Transverse colon (tissue), 4 donors: Measurements from ENCODE around the gene METTL24. TPM values are rescaled to one million over a fixed set of nuclear protein-coding genes. Genes with fewer than 3 reads are reported as not detected.

Experiments used
- DNase-seq: peaks from one replicate; pipeline ENCODE4 v3.0.0-alpha.2; 2019
- H3K27ac ChIP-seq, 4 donors: fragments of 200-600 bp; sonication (generic); 2 replicates each; pipeline ENCODE4 v1.5.1; 2016 to 2018; ENCODE audit warnings: inconsistent platforms in 4 of 4
- H3K27me3 ChIP-seq: fragments of 200-600 bp; sonication (generic); 2 replicates; pipeline ENCODE4 v1.5.1; 2017; ENCODE audit warnings: inconsistent platforms
- H3K36me3 ChIP-seq, 4 donors: fragments of 200-600 bp; sonication (generic); 2 replicates each; pipeline ENCODE4 v1.5.1; 2017 to 2019; ENCODE audit warnings: inconsistent platforms in 4 of 4
- H3K4me1 ChIP-seq, 4 donors: fragments of 200-600 bp; sonication (generic); 2 replicates each; pipeline ENCODE4 v1.5.1; 2017 to 2020; ENCODE audit warnings: inconsistent platforms in 4 of 4
- H3K4me3 ChIP-seq, 4 donors: fragments of 200-600 bp; sonication (generic); 1 replicate in 1 of 4; 2 replicates in 3 of 4; pipeline versions ENCODE4 v1.5.1 to v1.6.1; 2017 to 2019; ENCODE audit warnings: inconsistent platforms in 4 of 4
- H3K9me3 ChIP-seq, 2 donors: fragments of 200-600 bp; sonication (generic); 2 replicates each; pipeline ENCODE4 v1.5.1; 2017 to 2019; ENCODE audit warnings: inconsistent platforms in 2 of 2
- CTCF ChIP-seq, 5 experiments: fragments of 200-600 bp in 3 of 5; fragments of 450-650 bp in 2 of 5; sonication (generic) in 3 of 5; IDR thresholded peaks; 1 replicate in 2 of 5; 2 replicates in 3 of 5; pipeline ENCODE4 v1.5.1; 2016 to 2017; ENCODE audit warnings: antibody characterized with exemption in 5 of 5, inconsistent platforms in 3 of 5, mild to moderate bottlenecking in 2 of 5, moderate library complexity in 1 of 5
- EP300 ChIP-seq: sonication (generic); formaldehyde crosslinking; IDR thresholded peaks from one replicate; pipeline ENCODE4 v1.6.1; 2017; ENCODE audit warnings: antibody characterized with exemption, low read depth
- POLR2A ChIP-seq: fragments of 450-650 bp; IDR thresholded peaks from one replicate; pipeline ENCODE4 v1.6.1; 2016; ENCODE audit warnings: antibody characterized with exemption, mild to moderate bottlenecking, moderate library complexity
- POLR2AphosphoS5 ChIP-seq, 3 donors: sonication (generic); formaldehyde crosslinking; IDR thresholded peaks; one replicate each; pipeline ENCODE4 v1.6.1; 2016; ENCODE audit warnings: antibody characterized with exemption in 3 of 3
- WGBS, 2 donors: methylation state at CpG; one replicate each; pipeline ENCODE4 v1.1.5; 2018; ENCODE audit warnings: low coverage in 1 of 2; 5-methylcytosine and 5-hydroxymethylcytosine counted together
- in situ Hi-C, 4 donors: fragments of 200-750 bp; cut with MboI; loops; one replicate each; pipeline versions ENCODE4 v1.15.0 to v1.15.1; 2017; ENCODE audit warnings: low sequenced_read_pairs in 3 of 4, low pct_ligation_motif_present in 1 of 4, low pct_unique_long_range_greater_than_20kb in 1 of 4
- intact Hi-C: fragments of 100-400 bp; cut with DNase I; formaldehyde crosslinking; loops from one replicate; pipeline ENCODE4 v1.15.1; 2023; ENCODE audit warnings: low total_unique reads
- total RNA-seq, 4 donors: library from RNA; depleted of rRNA; stranded (reverse); fragments of >200 nt; gene quantifications; one replicate each; pipeline ENCODE4 v1.1.0, GENCODE V29; 2016

The METTL24 gene
- total RNA-seq, 4 donors from 2014 or later = 1.4 to 59.9 (median 14.7) TPM

- TF ChIP-seq POLR2A = no peak
- no peak for TF ChIP-seq POLR2AphosphoS5 (IDR thresholded peaks at IDR 0.05)
- TF ChIP-seq CTCF (IDR thresholded peaks at IDR 0.05) = no peak
- TF ChIP-seq EP300 = no peak
- H3K27ac ChIP-seq = no peak overlapping the region
- intact Hi-C loops (no loop called here), in situ Hi-C loops (no loop called here)
- no peak overlapping the region for H3K4me3 ChIP-seq
- 63 to 90% methylated on average over 1 of the region's 1 CpG for WGBS, 2 donors
- DNase-seq = no peak
- H3K27me3 ChIP-seq = no peaks in the 10 kb centered on the region
- H3K36me3 ChIP-seq = peaks cover 0 to 27% (median 5%) of the 10 kb centered on the region in 4 donors
- no peaks in the 10 kb centered on the region for H3K4me1 ChIP-seq
- no peaks in the 10 kb centered on the region for H3K9me3 ChIP-seq
Observed at GRCh38 chr6:110226261-110226660, 131.9 kb downstream of the METTL24 start.

GRCh38 chr6:110221738-110222137 lies 136.4 kb downstream of the METTL24 start:
- no peak for DNase-seq
- H3K4me1 ChIP-seq = no peaks in the 10 kb centered on the region
- peaks cover 0 to 40% (median 12%) of the 10 kb centered on the region in 4 donors for H3K36me3 ChIP-seq
- no peaks in the 10 kb centered on the region for H3K27me3 ChIP-seq
- in situ Hi-C loops = no loop called here
- intact Hi-C loops = no loop called here
- H3K27ac ChIP-seq = no peak overlapping the region
- TF ChIP-seq EP300 (no peak), POLR2A (no peak), POLR2AphosphoS5 (IDR thresholded peaks at IDR 0.05) (no peak)
- H3K4me3 ChIP-seq = no peak overlapping the region
- no peaks in the 10 kb centered on the region for H3K9me3 ChIP-seq

- H3K9me3 ChIP-seq = no peaks in the 10 kb centered on the region
- TF ChIP-seq EP300 (no peak), POLR2AphosphoS5 (IDR thresholded peaks at IDR 0.05) (no peak), CTCF (IDR thresholded peaks at IDR 0.05) (no peak), POLR2A (no peak)
- 71 to 87% methylated on average over 1 to 2 of the region's 2 CpGs for WGBS, 2 donors
- in situ Hi-C loops = no loop called here
- no peaks in the 10 kb centered on the region for H3K4me1 ChIP-seq
- no peak for DNase-seq
- intact Hi-C loops = no loop called here
- H3K27ac ChIP-seq = no peak overlapping the region
- no peak overlapping the region for H3K4me3 ChIP-seq
- H3K36me3 ChIP-seq = peaks cover 0 to 70% (median 15%) of the 10 kb centered on the region in 4 donors
- H3K27me3 ChIP-seq = no peaks in the 10 kb centered on the region
Observed at GRCh38 chr6:110217266-110217665, 140.9 kb downstream of the METTL24 start.

- intact Hi-C loops (no loop called here), in situ Hi-C loops (no loop called here)
- TF ChIP-seq POLR2AphosphoS5 (IDR thresholded peaks at IDR 0.05) (no peak), CTCF (IDR thresholded peaks at IDR 0.05) (no peak), POLR2A (no peak), EP300 (no peak)
- Histone ChIP-seq H3K9me3 (no peaks in the 10 kb centered on the region), H3K36me3 (peaks cover 0 to 71% (median 18%) of the 10 kb centered on the region in 4 donors), H3K4me3 (no peak overlapping the region), H3K27ac (no peak overlapping the region), H3K27me3 (no peaks in the 10 kb centered on the region), H3K4me1 (no peaks in the 10 kb centered on the region)
- WGBS, 2 donors = 79 to 85% methylated on average over 4 to 5 of the region's 5 CpGs
- no peak for DNase-seq
Observed at GRCh38 chr6:110216140-110216539, 142.0 kb downstream of the METTL24 start.

- Histone ChIP-seq H3K9me3 (no peaks in the 10 kb centered on the region), H3K4me1 (no peaks in the 10 kb centered on the region), H3K27ac (no peak overlapping the region), H3K4me3 (no peak overlapping the region), H3K36me3 (peaks cover 0 to 75% (median 18%) of the 10 kb centered on the region in 4 donors), H3K27me3 (no peaks in the 10 kb centered on the region)
- DNase-seq = no peak
- intact Hi-C loops (no loop called here), in situ Hi-C loops (no loop called here)
- TF ChIP-seq POLR2AphosphoS5 (IDR thresholded peaks at IDR 0.05) (no peak), CTCF (IDR thresholded peaks at IDR 0.05) (no peak), POLR2A (no peak), EP300 (no peak)
- WGBS, 2 donors = 39 to 83% methylated on average over 1 of the region's 1 CpG
Observed at GRCh38 chr6:110214338-110214737, 143.8 kb downstream of the METTL24 start.
